Left ventricle myocardium inferior (tissue), 1 donor: ENCODE data around the gene HYCC2. TPM values are rescaled to one million over a fixed set of nuclear protein-coding genes. Genes with fewer than 3 reads are reported as not detected.
"Not testable (repeated sequence)": the region's sequence is repeated elsewhere in the genome, so short reads cannot be mapped to it uniquely, and the experiment has no call there.

Experiments
- DNase-seq: peaks from one replicate; pipeline ENCODE4 v3.0.0-alpha.2; 2020
- H3K27ac ChIP-seq: fragments of 200-600 bp; replicated peaks from 2 replicates; pipeline ENCODE4 v1.8.0; 2021
- H3K27me3 ChIP-seq: fragments of 200-600 bp; 2 replicates; pipeline ENCODE4 v1.8.0; 2021; ENCODE audit warnings: low read depth
- H3K36me3 ChIP-seq: fragments of 200-600 bp; 2 replicates; pipeline ENCODE4 v1.8.0; 2021
- H3K4me1 ChIP-seq: fragments of 200-600 bp; 2 replicates; pipeline ENCODE4 v1.8.0; 2021
- H3K4me3 ChIP-seq: fragments of 200-600 bp; 2 replicates; pipeline ENCODE4 v1.8.0; 2021; ENCODE audit warnings: mild to moderate bottlenecking, moderate library complexity
- H3K9me3 ChIP-seq: fragments of 200-600 bp; replicated peaks from 2 replicates; pipeline ENCODE4 v1.8.0; 2021
- intact Hi-C: fragments of 100-400 bp; cut with micrococcal nuclease; formaldehyde crosslinking; loops from one replicate; pipeline ENCODE4 v1.11.0; 2022
- total RNA-seq: library from RNA; stranded (reverse); fragmentation: NEBNext Ultra II Directional; extraction: Animal tissue kit (Norgen Biotek cat#: 25700); gene quantifications from one replicate; pipeline ENCODE4 v1.2.1, GENCODE V29; 2021
- TF ChIP-seq, protein P1 (sequence below): fragments of 200-600 bp; IDR thresholded peaks from 2 replicates; pipeline ENCODE4 v1.8.0; 2021; ENCODE audit warnings: antibody characterized with exemption, mild to moderate bottlenecking, borderline replicate concordance
- donor health status: DM: no; HTN: yes; CAD: no; lungs with severe emphysema.

HYCC2 gene
- total RNA-seq, 1 donor from 2014 or later = 11.5 TPM

GRCh38 chr2:201038855-201039254 is 32.6 kb downstream of the HYCC2 start:
- Histone ChIP-seq H3K27me3 (no peaks in the 10 kb centered on the region), H3K36me3 (peaks cover 9% of the 10 kb centered on the region), H3K4me1 (peaks cover 16% of the 10 kb centered on the region), H3K4me3 (no peak overlapping the region), H3K27ac (no peak overlapping the region), H3K9me3 (peaks cover 5% of the 10 kb centered on the region)
- DNase-seq = no peak
- TF ChIP-seq, protein P1, sequence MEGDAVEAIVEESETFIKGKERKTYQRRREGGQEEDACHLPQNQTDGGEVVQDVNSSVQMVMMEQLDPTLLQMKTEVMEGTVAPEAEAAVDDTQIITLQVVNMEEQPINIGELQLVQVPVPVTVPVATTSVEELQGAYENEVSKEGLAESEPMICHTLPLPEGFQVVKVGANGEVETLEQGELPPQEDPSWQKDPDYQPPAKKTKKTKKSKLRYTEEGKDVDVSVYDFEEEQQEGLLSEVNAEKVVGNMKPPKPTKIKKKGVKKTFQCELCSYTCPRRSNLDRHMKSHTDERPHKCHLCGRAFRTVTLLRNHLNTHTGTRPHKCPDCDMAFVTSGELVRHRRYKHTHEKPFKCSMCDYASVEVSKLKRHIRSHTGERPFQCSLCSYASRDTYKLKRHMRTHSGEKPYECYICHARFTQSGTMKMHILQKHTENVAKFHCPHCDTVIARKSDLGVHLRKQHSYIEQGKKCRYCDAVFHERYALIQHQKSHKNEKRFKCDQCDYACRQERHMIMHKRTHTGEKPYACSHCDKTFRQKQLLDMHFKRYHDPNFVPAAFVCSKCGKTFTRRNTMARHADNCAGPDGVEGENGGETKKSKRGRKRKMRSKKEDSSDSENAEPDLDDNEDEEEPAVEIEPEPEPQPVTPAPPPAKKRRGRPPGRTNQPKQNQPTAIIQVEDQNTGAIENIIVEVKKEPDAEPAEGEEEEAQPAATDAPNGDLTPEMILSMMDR = no peak
- intact Hi-C loops = no loop called here

DNA sequence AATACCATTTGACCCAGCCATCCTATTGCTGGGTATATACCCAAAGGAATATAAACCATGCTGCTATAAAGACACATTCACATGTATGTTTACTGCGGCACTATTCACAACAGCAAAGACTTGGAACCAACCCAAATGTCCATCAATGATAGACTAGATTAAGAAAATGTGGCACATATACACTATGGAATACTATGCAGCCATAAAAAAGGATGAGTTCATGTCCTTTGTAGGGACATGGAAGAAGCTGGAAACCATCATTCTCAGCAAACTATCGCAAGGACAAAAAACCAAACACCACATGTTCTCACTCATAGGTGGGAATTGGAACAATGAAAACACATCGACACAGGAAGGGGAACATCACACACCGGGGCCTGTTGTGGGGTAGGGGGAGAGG is 33.1 kb downstream of the HYCC2 start:
- intact Hi-C loops, H3K4me3 ChIP-seq, H3K9me3 ChIP-seq, H3K27me3 ChIP-seq, H3K36me3 ChIP-seq, DNase-seq, H3K27ac ChIP-seq: not testable (repeated sequence)
- H3K4me1 ChIP-seq = peaks cover 16% of the 10 kb centered on the region

- H3K4me3 ChIP-seq, H3K27me3 ChIP-seq, DNase-seq, H3K27ac ChIP-seq, H3K9me3 ChIP-seq, intact Hi-C loops, H3K4me1 ChIP-seq: not testable (repeated sequence)
- peaks cover 17% of the 10 kb centered on the region for H3K36me3 ChIP-seq
These were observed 37.1 kb downstream of the HYCC2 start for GRCh38 chr2:201034355-201034754.

GRCh38 chr2:201024518-201024917 is 47.0 kb downstream of the HYCC2 start:
- Histone ChIP-seq H3K36me3 (peaks cover 34% of the 10 kb centered on the region), H3K9me3 (peaks cover 13% of the 10 kb centered on the region), H3K4me1 (peaks cover 12% of the 10 kb centered on the region), H3K27ac (no peak overlapping the region), H3K4me3 (no peak overlapping the region), H3K27me3 (no peaks in the 10 kb centered on the region)
- intact Hi-C loops = no loop called here
- TF ChIP-seq, protein P1 = no peak
- no peak for DNase-seq

GRCh38 chr2:201021914-201022313 is 49.6 kb downstream of the HYCC2 start:
- DNase-seq = no peak
- Histone ChIP-seq H3K4me3 (no peak overlapping the region), H3K4me1 (peaks cover 20% of the 10 kb centered on the region), H3K27me3 (no peaks in the 10 kb centered on the region), H3K27ac (no peak overlapping the region), H3K9me3 (peaks cover 7% of the 10 kb centered on the region), H3K36me3 (peaks cover 43% of the 10 kb centered on the region)
- intact Hi-C loops = no loop called here
- TF ChIP-seq, protein P1 = no peak

Other genes with a start within 250 kb of the HYCC2 start
- 42.8 TPM for gene CLK1, start 207.0 kb downstream of the HYCC2 start, total RNA-seq
- gene PPIL3, start 182.6 kb downstream of the HYCC2 start, total RNA-seq = 27.3 TPM
- gene NIF3L1, start 182.3 kb downstream of the HYCC2 start, total RNA-seq = 23.6 TPM
- gene ORC2, start 108.0 kb downstream of the HYCC2 start, total RNA-seq = 24.5 TPM
- gene NDUFB3, start 330 bp upstream of the HYCC2 start, total RNA-seq = 466 TPM
- 238 TPM for gene CFLAR, start 44.5 kb upstream of the HYCC2 start, total RNA-seq
- 5.4 TPM for gene CASP10, start 111.5 kb upstream of the HYCC2 start, total RNA-seq
- gene CASP8, start 188.9 kb upstream of the HYCC2 start, total RNA-seq = 3.7 TPM